T-helper 2 cell treated with Interferon-gamma antibody and Interleukin-4, amounts not matched to agents 100 ng/mL and 5 ng/mL, for 36 hours (primary cell): ENCODE measurements around the gene ABCC3. TPM values are rescaled to one million over a fixed set of nuclear protein-coding genes. Genes with fewer than 3 reads are reported as not detected.

ENCODE experiments used
- intact Hi-C: fragments of 100-400 bp; cut with micrococcal nuclease; formaldehyde crosslinking; loops from one replicate; pipeline ENCODE4 v1.15.1; 2023
- total RNA-seq: library from RNA; stranded (reverse); gene quantifications from 2 replicates; pipeline ENCODE4 v1.2.3, GENCODE V29; 2022

Gene ABCC3
- total RNA-seq: not detected in 2 replicates

- intact Hi-C loops: no loop called here
Observed at GRCh38 chr17:50634224-50634914, at the start of gene ABCC3. TSS of gene ABCC3 (plus strand) at chr17:50634881. CDS start at chr17:50634937, 56 bp downstream.

GRCh38 chr17:50585346-50585745 lies 49.3 kb upstream of the ABCC3 start:
- intact Hi-C loops: no loop called here

- intact Hi-C loops: no loop called here
Observed at GRCh38 chr17:50585891-50586290, 48.8 kb upstream of the ABCC3 start.

DNA sequence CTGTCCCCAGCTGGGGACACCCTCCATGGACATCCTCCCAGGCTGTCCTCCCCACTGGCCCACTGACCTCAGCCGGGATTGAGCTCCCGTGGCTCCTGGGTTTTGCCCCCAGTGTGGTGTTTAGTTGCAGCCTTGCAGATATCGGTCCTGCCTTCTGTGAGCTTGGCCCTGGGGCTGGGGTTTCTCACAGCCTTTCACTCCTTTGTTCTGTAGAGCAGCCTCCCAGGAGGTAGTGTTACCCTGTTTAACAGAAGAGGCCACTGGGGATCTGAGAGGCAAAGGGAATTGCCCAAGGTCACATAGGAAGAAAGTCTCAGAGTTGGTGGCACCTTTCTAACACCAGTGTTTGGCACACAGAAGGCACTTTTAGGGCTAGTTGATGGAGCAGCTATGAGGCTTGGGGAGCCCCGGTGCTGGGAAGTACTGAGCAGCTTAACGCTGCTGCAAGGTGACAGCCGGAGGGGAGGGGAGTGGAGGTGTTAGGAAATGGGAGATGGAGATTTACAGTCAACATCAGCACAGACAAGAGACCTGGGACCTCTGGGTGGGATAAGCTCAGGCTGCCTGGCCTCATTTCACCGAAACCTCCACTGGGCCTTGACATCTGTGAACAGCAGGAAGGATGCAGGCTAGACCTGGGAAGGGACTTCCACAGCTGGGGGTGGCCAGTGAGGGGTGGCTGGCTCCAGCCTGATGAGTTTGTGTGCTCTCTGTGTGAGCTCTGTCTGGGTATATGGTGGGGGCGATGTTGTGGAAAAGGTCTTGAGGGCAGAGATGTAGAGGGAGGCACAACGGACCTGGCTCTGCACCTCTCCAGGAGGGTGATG lies 48.0 kb upstream of the ABCC3 start:
- intact Hi-C loops: no loop called here

- intact Hi-C loops: no loop called here
Observed at GRCh38 chr17:50587571-50587970, 47.1 kb upstream of the ABCC3 start.

GRCh38 chr17:50588391-50589049 lies 46.2 kb upstream of the ABCC3 start:
- intact Hi-C loops: no loop called here

- intact Hi-C loops: no loop called here
Observed at GRCh38 chr17:50589095-50589705, 45.5 kb upstream of the ABCC3 start.

DNA sequence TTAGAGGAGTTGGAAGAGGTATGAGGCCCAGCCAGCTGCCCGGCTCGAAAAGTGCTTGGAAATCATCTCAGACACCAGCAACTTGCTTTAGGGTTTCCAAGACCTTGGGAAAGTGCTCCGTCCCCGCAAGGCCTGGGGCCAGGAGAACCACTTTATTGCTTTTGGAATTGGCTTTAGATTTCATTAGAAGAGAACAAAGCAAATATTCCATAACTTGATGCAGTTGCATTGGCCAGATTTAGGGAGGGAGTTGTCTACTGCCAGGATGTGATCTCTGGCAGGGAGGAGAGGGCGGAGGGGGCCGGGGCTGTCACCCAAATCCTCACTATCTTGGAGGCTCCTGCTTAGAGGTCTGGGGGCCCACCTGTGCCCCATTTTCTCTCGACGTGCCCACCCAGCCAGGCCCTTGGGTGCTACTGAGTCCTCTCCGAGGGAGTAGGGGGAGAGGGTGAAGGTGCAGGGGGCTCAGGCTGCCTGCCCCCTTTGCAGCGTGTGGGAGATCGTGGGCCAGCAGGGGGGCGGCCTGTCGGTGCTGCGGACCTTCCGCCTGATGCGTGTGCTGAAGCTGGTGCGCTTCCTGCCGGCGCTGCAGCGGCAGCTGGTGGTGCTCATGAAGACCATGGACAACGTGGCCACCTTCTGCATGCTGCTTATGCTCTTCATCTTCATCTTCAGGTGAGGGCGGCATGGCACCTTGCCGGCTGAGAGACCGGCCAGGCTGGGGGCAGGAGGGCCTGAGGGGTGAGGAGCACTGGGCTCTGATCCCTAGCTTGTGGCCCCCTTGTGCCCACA lies 43.5 kb upstream of the ABCC3 start:
- intact Hi-C loops: no loop called here

DNA sequence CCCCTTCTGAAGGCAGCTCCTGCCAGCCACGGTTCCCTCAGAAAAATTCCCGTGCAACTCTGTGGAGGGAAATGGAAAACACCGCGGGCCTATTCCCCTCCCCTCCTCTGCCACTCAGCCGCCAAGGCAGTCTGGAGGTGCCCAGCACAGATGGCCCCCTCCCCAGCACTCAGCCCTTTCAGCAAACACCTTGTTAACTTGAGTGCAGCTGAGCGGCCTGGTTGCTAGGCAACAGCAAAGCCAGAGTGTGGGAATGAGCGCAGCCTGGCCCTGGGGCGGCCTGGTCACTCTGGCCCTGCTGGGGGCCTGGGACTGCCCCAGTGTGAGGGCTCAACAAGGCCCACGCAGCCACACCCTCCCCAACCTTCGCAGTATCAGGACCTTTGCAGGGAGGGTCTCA lies 41.4 kb upstream of the ABCC3 start:
- intact Hi-C loops: no loop called here

DNA sequence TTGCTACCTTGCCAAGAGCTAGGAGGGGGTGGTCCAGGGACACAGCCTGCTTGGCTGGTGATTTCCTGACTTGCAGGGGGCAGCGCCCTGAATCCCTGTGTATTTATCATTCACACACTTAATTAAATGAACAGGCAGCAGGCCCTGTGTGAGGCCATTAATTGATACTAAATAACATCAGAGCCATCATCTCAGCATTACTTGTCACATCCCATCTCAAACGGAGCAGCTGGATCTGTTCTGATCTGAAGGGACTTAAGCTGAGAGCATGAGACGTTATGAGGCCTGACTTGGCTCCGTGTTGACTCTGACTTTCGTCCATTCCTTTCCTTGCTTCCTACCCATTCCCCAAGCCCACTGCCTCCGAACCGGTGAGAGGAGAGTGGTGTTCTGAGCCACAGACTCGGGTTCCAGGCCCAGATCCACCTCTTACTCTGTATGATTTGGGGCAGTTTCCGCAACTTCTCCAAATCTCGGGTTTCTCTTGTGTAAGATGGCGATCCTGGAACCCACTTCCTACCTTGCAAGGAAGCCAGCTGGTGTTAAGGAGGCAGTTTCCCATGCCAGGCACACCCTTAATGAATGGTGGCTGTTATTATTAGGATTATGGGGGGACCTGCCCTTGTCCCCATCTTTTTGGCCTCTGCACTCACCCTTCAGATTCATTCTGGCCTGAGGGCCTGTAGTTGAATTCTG lies 40.4 kb upstream of the ABCC3 start:
- intact Hi-C loops: no loop called here

DNA sequence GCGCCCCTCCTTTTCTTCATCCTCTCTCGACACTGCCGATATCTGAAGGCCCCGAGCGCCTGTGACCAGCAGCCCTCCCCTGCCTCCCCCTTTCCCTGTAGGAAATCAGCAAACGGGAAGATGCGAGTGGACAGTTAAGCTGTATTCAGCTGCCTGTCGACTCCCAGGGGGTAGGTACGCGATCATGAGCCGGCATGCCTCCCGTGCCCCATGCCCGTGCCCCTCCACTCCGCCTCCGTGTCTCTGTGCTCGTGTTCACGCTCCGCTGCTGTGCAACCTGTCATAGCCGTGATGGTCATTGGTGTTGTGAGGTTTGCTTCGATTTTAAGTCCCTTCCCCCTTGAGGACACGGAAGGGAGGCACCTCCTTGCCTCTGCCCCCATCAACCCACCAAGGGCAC lies 39.8 kb upstream of the ABCC3 start:
- intact Hi-C loops: no loop called here

DNA sequence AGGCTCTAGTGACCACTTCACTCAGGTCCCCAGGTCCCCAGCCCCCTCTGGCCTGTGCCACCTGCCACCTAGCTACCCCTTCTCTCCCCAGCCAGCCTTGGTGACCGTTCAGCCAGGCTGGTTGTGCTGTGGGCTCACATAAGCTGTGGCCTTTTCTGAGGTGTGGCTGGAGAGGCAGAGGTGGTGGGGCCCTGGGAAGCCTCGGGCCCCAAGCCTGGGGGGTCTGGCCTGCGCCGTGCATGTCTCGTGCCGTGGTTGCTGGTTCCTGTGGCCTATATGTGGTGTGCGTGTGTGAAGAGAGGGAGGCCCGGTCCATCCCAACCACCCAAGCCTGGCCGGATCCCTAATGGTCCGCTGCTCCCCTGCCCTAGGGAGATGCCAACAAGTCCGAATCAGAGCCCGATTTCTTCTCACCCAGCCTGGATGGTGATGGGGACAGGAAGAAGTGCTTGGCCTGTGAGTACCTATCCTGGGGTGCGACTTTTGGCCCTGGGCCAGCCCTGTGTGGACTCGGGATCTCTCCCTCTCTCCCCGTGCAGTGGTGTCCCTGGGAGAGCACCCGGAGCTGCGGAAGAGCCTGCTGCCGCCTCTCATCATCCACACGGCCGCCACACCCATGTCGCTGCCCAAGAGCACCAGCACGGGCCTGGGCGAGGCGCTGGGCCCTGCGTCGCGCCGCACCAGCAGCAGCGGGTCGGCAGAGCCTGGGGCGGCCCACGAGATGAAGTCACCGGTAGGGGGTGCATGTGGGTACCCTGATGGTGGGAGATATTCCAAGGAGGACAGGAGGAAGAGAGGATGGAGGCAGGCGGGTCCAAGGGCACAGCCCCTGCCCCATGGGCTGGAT lies 38.3 kb upstream of the ABCC3 start:
- intact Hi-C loops: no loop called here

DNA sequence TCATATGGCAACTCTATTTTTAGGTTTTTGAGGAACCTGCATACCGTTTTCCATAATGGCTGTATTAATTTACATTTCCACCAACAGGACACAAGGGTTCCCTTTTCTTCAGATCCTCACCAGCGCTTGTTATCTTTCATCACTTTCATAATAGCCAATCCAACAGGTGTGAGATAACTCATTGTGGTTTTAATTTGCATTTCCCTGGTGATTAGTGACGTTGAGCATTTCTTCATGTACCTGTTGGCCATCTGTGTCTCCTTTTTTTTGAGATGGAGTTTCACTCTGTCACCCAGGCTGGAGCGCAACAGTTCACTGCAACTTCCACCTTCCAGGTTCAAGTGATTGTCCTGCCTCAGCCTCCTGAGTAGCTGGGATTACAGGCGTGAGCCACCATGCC lies 36.2 kb upstream of the ABCC3 start:
- intact Hi-C loops: no loop called here

DNA sequence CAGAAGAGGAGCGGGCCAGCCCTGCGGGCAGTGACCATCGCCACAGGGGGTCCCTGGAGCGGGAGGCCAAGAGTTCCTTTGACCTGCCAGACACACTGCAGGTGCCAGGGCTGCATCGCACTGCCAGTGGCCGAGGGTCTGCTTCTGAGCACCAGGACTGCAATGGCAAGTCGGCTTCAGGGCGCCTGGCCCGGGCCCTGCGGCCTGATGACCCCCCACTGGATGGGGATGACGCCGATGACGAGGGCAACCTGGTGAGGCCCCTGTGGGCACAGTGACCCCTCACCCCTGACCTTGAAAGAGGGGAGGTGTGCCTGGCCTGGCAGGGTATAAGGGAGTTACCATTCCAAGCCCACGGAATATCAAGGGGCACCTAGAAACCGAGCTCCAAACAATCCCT lies 35.1 kb upstream of the ABCC3 start:
- intact Hi-C loops: no loop called here

DNA sequence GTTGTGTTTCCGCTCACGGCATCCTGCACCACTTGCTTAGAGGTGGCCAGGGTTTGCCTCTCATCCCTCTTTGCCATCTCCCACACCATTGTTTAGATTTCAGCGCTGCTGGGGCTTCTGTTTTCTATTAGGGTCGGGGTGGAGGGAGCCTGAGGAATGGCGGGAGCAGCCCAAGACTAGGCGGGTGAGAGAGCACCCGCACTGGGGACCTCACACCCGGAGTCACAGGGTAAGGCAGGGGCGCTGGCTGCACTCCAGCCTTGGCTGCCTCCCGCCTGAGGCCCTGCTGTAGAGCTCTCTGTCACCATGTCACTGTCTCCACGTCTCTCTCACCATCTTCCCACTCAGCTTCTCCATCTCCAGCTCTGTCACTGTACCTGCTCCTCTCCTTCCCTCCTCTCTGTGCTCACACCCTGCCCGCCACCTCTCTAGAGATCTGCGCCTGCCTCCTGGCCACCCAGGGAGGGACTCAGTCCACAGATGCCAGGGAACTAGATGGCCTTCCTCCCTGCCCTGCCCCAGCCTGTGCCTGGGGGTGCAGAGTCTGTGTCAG lies 32.8 kb upstream of the ABCC3 start:
- intact Hi-C loops: no loop called here

- intact Hi-C loops: no loop called here
Observed at GRCh38 chr17:50602836-50603235, 31.8 kb upstream of the ABCC3 start.

DNA sequence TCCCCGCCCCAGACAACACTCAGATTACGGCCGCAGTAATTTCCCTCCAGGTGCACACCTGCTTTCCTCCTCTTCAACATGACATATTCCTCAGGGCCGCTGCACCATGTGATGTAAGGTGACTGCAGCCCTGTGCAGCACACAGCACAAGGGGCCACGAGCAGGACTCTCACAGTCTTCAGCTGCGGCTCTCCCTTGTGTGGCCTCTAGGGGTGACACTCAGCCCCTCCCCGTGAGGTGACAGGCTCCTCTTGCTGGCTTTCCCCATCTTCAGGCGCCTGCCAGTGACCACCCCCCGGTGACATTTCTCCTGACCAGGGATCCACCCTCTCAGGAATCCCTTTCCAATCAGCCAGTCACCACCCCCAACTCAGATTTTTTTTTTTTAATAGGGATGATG lies 31.3 kb upstream of the ABCC3 start:
- intact Hi-C loops: no loop called here

- intact Hi-C loops: no loop called here
Observed at GRCh38 chr17:50604513-50604912, 30.2 kb upstream of the ABCC3 start.

- intact Hi-C loops: no loop called here
Observed at GRCh38 chr17:50605429-50605828, 29.3 kb upstream of the ABCC3 start.
